ENCODE data around the gene PRPF38A. TPM values are rescaled to one million over a fixed set of nuclear protein-coding genes. Genes with fewer than 3 reads are reported as not detected.

Gene PRPF38A
- total RNA-seq, 1 experiment from 2014 or later: 89.9 TPM

DNA sequence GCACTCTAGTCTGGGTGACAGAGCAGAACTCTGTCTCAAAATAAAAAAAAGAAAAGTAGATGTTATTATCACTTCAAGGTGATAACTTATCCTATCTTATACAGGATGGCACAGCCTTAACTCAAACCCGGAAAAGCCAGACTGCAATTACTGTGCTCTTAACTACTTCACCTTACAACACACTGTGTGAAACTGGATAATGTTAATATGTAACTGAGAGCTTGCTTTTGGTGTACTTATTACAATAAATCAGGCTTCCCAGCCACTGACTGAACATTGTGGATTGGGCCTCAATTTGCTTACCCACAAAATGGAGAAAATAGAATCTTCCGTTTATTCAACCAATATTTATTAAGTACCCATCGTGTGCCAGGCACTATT lies 1.6 kb upstream of the PRPF38A start:
- H3K9me3 Mint-ChIP-seq: no peaks in the 10 kb centered on the region; a peak in 1 of 5 replicates
- H3K18ac ChIP-seq (ENCODE audit: insufficient read length, low read depth, low read length): no peak overlapping the region
- peak overlapping the region in 1 of 3 experiments; percentile 44; a peak in 2 of 7 replicates for H3K27ac Mint-ChIP-seq
- H2AK5ac ChIP-seq (ENCODE audit: insufficient read length, low read length): no peak overlapping the region
- DNase-seq: no peak
- TF ChIP-seq, protein P1, sequence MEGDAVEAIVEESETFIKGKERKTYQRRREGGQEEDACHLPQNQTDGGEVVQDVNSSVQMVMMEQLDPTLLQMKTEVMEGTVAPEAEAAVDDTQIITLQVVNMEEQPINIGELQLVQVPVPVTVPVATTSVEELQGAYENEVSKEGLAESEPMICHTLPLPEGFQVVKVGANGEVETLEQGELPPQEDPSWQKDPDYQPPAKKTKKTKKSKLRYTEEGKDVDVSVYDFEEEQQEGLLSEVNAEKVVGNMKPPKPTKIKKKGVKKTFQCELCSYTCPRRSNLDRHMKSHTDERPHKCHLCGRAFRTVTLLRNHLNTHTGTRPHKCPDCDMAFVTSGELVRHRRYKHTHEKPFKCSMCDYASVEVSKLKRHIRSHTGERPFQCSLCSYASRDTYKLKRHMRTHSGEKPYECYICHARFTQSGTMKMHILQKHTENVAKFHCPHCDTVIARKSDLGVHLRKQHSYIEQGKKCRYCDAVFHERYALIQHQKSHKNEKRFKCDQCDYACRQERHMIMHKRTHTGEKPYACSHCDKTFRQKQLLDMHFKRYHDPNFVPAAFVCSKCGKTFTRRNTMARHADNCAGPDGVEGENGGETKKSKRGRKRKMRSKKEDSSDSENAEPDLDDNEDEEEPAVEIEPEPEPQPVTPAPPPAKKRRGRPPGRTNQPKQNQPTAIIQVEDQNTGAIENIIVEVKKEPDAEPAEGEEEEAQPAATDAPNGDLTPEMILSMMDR (conservative IDR thresholded peaks at IDR 0.05): no peak
- H2AFZ ChIP-seq (ENCODE audit: low read length): no peak overlapping the region
- peaks cover 2% of the 10 kb centered on the region for H3K79me1 ChIP-seq (ENCODE audit: insufficient read depth, low read depth, low read length, poor library complexity, severe bottlenecking)
- no peak overlapping the region for H2BK15ac ChIP-seq (ENCODE audit: low read depth, low read length)
- peak overlapping the region; percentile 20 for H3K9ac ChIP-seq (ENCODE audit: extremely low read depth, insufficient read length, low read length)
- H3K56ac ChIP-seq (ENCODE audit: insufficient read length, low read depth, low read length): no peak overlapping the region
- no peaks in the 10 kb centered on the region for H3K27me3 Mint-ChIP-seq (ENCODE audit: low read depth)
- no peak overlapping the region for H4K91ac ChIP-seq (ENCODE audit: insufficient read length, low read depth, low read length)
- no peak overlapping the region for H4K8ac ChIP-seq (replicated peaks; ENCODE audit: insufficient read length, low read depth, low read length)
- peaks cover 35 to 64% (median 50%) of the 10 kb centered on the region in 3 experiments for H3K36me3 Mint-ChIP-seq (ENCODE audit: insufficient read depth in 1 of 3, low read depth in 3 of 3)
- no peak overlapping the region for H2BK20ac ChIP-seq (ENCODE audit: low read depth, low read length, poor library complexity, severe bottlenecking)
- H2BK120ac ChIP-seq (ENCODE audit: low read depth, low read length, poor library complexity, severe bottlenecking): no peak overlapping the region
- no peaks in the 10 kb centered on the region for H4K20me1 ChIP-seq (ENCODE audit: control insufficient read depth, insufficient read depth, insufficient read length)
- H3K4me1 Mint-ChIP-seq: peaks cover 21 to 23% of the 10 kb centered on the region in 2 experiments
- no peak overlapping the region for H3K4ac ChIP-seq (ENCODE audit: low read depth, low read length)
- H3K14ac ChIP-seq (ENCODE audit: insufficient read depth, low read length): no peak overlapping the region
- H3T11ph ChIP-seq (ENCODE audit: low read length): no peak overlapping the region
- WGBS (ENCODE audit: extremely low coverage, insufficient read length, low lambda C conversion rate): no CpG with 5 or more reads among the region's 3 CpGs
- H4K5ac ChIP-seq (ENCODE audit: insufficient read length, low read depth, low read length): no peak overlapping the region
- peak overlapping the region; percentile 96 for H3K4me2 ChIP-seq (ENCODE audit: insufficient read depth, insufficient read length, low read length)
- no peaks in the 10 kb centered on the region for H3K4me1 ChIP-seq (ENCODE audit: insufficient read depth, low read length)
- no peak overlapping the region for H2BK5ac ChIP-seq (ENCODE audit: insufficient read length, low read length)
- no peaks in the 10 kb centered on the region for H3K27me3 ChIP-seq (ENCODE audit: insufficient read depth, low read length)
- H3K23me2 ChIP-seq (ENCODE audit: insufficient read length, low read depth, low read length, poor library complexity, severe bottlenecking): peaks cover 5% of the 10 kb centered on the region
- peak overlapping the region; percentile 100 for H3K4me3 Mint-ChIP-seq
- H2BK12ac ChIP-seq (ENCODE audit: insufficient read length, low read depth, low read length): no peak overlapping the region
- no peak overlapping the region for H3K23ac ChIP-seq (ENCODE audit: insufficient read length, low read depth, low read length)
- peaks cover 15% of the 10 kb centered on the region; the same call in 1 of the 2 replicates for H3K79me2 ChIP-seq (ENCODE audit: insufficient read depth, low read length)
- H3K27ac ChIP-seq (ENCODE audit: insufficient read length, low read depth, low read length): no peak overlapping the region
- no peaks in the 10 kb centered on the region for H3K9me3 ChIP-seq (ENCODE audit: control insufficient read depth, low read depth, low read length)
